Progenitor cell of endocrine pancreas (in vitro differentiated cells): ENCODE data around the gene DCTN1. TPM values are rescaled to one million over a fixed set of nuclear protein-coding genes. Genes with fewer than 3 reads are reported as not detected.

Experiments used
- DNase-seq: peaks from one replicate; pipeline ENCODE4 v3.0.0; 2021; ENCODE audit warnings: low spot score; ENCODE audit not compliant: unreplicated experiment
- H3K27ac Mint-ChIP-seq: 2 replicates; pipeline ENCODE4 v1.8.0; 2021; ENCODE audit warnings: mild to moderate bottlenecking, moderate library complexity, mixed read lengths
- H3K27me3 Mint-ChIP-seq: 2 replicates; pipeline ENCODE4 v1.8.0; 2021; ENCODE audit warnings: mixed read lengths
- H3K36me3 Mint-ChIP-seq: 2 replicates; pipeline ENCODE4 v1.8.0; 2022; ENCODE audit warnings: mixed read lengths; ENCODE audit not compliant: insufficient read depth
- H3K4me1 Mint-ChIP-seq: 2 replicates; pipeline ENCODE4 v1.8.0; 2021; ENCODE audit warnings: low read depth, mixed read lengths
- H3K4me3 Mint-ChIP-seq: 2 replicates; pipeline ENCODE4 v1.8.0; 2021; ENCODE audit warnings: low read depth, mild to moderate bottlenecking, moderate library complexity, mixed read lengths
- H3K9me3 Mint-ChIP-seq: 2 replicates; pipeline ENCODE4 v1.8.0; 2021; ENCODE audit warnings: low read depth, mixed read lengths
- CTCF ChIP-seq: fragments of 200-600 bp; sonication (generic); IDR thresholded peaks from one replicate; pipeline ENCODE4 v1.5.0; 2021; ENCODE audit warnings: antibody characterized with exemption, mild to moderate bottlenecking; ENCODE audit not compliant: unreplicated experiment
- total RNA-seq: library from RNA; stranded (reverse); gene quantifications from 2 replicates; pipeline ENCODE4 v1.2.1, GENCODE V29; 2021

DCTN1 gene
- total RNA-seq, 1 donor from 2014 or later, result 195 TPM

DNA sequence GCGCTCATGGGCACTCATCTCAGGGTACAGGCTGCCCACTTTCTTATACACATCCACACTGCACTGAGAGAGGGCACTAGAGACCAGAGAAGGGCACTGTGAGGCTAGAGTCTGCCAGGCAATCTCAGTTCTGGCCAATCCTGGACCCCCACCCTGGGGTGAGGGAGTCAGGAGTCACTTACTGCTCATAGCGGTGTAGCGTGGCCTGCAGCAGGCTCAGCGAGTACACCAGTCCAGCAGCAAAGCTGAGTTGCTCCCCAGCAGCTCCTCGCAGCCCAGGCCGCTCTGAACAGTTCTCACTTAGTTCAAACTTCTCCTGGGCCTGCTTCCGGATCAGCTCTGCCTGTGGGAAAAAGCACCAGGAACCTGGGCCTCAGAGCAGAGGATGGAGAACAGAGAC lies 12.3 kb downstream of the DCTN1 start:
- H3K27ac Mint-ChIP-seq, result no peak overlapping the region
- H3K36me3 Mint-ChIP-seq, result peaks cover 34% of the 10 kb centered on the region
- H3K27me3 Mint-ChIP-seq, result no peaks in the 10 kb centered on the region
- TF ChIP-seq CTCF, result no peak
- no peak overlapping the region for H3K4me3 Mint-ChIP-seq
- no peaks in the 10 kb centered on the region for H3K9me3 Mint-ChIP-seq
- no peaks in the 10 kb centered on the region for H3K4me1 Mint-ChIP-seq
- no peak for DNase-seq

- Mint-ChIP-seq H3K4me1 (no peaks in the 10 kb centered on the region), H3K27ac (no peak overlapping the region), H3K4me3 (no peak overlapping the region), H3K27me3 (no peaks in the 10 kb centered on the region), H3K9me3 (no peaks in the 10 kb centered on the region), H3K36me3 (peaks cover 38% of the 10 kb centered on the region)
- no peak for DNase-seq
- TF ChIP-seq CTCF, result no peak
These were observed 14.1 kb downstream of the DCTN1 start for GRCh38 chr2:74366036-74366435.

DNA sequence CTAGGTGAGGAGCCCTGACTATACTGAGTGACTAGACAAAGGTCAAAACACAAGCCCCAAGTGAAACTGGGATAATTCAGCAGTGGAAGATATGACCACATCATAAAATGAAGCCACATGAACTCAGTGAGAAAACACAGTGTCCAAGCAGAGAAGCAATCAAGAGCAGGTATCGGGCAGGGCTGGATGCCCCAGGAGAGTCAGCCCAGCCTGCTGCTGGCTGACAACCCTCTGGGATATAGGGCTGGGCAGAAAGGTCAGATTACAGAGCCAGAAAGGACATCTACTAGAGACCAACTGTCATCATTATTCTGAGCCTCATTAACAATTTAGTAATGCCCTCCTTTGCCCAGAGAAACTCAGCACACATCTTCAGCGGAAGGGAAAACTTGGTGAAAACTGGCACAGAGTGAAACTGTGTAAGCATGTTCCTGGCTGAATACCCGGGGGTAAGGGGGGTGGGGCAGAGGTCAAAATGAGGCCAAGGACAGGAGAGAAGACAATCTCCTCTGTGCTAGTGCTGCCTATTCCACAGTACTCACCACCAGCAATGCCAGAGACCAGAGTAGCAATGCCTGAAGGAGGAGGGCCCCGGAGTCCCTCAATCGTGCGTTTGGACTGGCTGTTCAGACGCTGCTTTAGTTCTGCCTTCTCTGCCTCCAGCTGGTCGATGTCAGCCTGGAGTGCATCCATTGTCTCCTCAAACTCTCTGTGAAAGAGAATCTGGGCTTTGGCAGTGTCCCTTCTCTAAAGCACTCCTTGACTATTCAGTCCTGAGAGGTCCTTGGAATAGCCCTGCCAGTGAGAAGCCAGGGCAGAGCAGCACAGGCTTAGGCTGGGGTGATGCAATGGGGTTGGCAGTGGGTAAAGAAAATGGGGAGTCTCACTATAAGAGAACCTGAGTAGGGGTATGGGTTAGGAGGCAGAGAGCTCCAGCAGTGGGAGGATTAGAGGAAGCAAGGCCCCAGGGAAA lies 15.3 kb downstream of the DCTN1 start:
- TF ChIP-seq CTCF, result no peak
- Mint-ChIP-seq H3K9me3 (no peaks in the 10 kb centered on the region), H3K36me3 (peaks cover 32% of the 10 kb centered on the region), H3K4me1 (no peaks in the 10 kb centered on the region), H3K27ac (no peak overlapping the region), H3K4me3 (no peak overlapping the region), H3K27me3 (no peaks in the 10 kb centered on the region)
- DNase-seq, result no peak

DNA sequence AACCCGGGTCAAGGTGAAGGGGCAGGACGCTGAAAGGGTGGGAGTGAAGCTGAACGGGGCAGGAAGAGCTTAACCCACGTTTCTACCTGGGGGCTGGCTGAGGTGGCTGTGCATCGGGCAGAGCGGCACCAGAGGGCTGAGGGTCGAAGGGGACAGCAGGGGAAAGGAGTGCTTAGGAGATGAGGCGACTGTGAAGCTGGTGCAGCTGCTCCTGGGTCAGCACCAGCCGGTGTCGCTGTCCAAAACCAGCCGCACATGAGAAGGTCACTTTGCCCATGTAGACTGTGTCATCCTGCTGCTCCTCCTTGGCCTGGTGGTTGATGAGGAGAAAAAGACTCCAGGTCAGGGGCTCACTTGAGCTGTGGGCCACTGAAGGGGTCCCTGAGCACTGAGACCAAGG lies 18.8 kb downstream of the DCTN1 start:
- Mint-ChIP-seq H3K4me3 (no peak overlapping the region), H3K4me1 (no peaks in the 10 kb centered on the region), H3K27ac (no peak overlapping the region), H3K9me3 (no peaks in the 10 kb centered on the region), H3K36me3 (peaks cover 32% of the 10 kb centered on the region), H3K27me3 (no peaks in the 10 kb centered on the region)
- TF ChIP-seq CTCF, result no peak
- no peak for DNase-seq

DNA sequence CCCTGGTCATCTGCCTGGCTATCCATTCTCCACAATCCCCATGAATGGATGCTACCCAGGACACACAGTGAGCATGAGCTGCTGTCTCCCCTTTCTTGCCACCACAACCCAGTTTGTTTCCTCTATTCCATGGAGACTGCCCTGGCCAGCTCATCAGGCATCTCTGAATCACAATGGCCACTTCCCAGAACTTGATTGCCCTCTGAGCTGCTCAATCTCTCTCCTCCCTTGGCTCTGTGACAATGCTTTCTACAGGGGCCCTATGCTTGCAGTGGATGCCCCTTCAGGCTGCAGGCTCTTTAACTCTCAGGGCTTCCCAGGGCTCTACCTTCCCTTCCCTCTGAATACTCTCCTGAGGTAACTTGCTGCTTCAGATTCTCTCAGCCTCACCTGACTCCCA lies 22.5 kb downstream of the DCTN1 start:
- no peak for DNase-seq
- H3K36me3 Mint-ChIP-seq, result peaks cover 22% of the 10 kb centered on the region
- H3K27me3 Mint-ChIP-seq, result no peaks in the 10 kb centered on the region
- no peak overlapping the region for H3K4me3 Mint-ChIP-seq
- no peaks in the 10 kb centered on the region for H3K4me1 Mint-ChIP-seq
- H3K9me3 Mint-ChIP-seq, result no peaks in the 10 kb centered on the region
- no peak overlapping the region for H3K27ac Mint-ChIP-seq
- TF ChIP-seq CTCF, result no peak
